Left forelimb (tissue), 1 donor: ENCODE measurements around the gene STPG3.

Experiments used
- DNase-seq: peaks from one replicate; pipeline ENCODE4 v3.0.0-alpha.2; 2018; ENCODE audit warnings: low spot score

STPG3 gene

DNA sequence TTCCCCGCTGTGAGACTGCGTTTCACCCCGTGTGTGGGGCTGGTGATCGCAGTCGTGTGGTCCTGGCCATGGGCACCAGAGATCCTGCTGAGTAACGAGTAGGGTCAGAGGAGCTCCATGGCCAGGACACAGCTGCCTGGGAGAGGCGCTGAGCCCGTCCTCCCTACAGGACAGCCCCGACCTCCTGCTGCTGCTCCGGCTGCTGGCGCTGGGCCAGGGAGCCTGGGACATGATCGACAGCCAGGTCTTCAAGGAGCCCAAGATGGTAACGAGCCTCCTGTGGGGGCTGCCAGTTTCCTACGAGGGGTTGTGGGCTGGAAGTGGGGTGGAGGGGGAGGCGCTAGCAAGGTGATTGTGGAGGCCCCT is 15.1 kb downstream of the STPG3 start:
- peak; percentile 63 for DNase-seq

DNA sequence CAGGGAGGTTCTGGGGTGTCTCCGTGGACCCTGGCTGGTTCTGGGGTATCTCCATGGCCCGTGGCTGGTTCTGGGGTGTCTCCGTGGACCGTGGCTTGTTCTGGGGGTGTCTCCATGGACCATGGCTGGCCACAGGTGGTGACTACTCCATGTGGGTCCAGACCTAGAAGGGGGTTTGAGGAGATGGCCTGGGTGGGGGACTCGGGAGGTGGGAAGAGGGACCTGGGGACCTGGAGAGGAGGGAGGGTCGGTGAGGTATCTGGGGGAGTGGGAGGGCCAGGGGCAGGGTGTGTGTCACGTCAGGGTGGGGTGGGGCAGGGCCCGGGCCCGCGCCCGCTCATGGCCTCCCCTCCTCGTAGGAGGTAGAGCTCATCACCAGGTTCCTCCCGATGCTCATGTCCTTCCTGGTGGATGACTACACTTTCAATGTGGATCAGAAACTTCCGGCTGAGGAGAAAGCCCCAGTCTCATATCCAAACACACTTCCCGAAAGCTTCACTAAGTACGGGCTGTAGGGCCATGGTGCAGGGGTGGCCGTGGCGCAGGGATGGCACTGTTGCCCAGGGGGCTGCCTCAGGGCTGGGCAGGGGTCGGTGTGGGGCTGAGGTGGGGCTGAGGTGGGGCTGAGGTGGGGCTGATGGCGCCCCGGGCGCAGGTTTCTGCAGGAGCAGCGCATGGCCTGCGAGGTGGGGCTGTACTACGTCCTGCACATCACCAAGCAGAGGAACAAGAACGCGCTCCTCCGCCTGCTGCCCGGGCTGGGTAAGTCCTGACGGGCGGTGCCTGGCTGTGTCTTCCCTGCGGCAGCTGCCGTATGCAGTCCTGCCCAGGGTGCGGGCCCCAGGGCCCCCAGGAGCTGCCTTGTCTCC is 15.7 kb downstream of the STPG3 start:
- DNase-seq = peak; percentile 63

DNA sequence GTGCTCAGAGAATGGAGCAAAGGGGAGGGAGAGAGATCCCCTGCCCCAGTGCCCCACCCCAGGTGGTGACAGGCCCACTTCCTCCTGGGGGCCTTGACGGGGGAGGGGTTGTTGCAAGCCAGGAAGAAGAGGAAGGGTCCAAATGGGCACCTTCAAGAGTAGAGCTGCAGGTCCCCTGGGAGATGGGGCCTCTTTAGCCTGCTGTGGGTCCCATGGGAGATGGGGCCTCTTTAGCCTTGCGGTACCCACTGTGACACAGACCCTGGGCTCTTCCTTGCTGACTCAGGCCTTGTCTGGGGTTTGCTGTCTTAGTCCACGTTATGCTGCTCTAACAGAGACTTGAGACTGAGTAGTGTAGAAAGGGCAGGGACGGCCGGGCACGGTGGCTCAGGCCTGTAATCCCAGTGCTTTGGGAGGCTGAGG is 16.9 kb downstream of the STPG3 start:
- no peak for DNase-seq

DNA sequence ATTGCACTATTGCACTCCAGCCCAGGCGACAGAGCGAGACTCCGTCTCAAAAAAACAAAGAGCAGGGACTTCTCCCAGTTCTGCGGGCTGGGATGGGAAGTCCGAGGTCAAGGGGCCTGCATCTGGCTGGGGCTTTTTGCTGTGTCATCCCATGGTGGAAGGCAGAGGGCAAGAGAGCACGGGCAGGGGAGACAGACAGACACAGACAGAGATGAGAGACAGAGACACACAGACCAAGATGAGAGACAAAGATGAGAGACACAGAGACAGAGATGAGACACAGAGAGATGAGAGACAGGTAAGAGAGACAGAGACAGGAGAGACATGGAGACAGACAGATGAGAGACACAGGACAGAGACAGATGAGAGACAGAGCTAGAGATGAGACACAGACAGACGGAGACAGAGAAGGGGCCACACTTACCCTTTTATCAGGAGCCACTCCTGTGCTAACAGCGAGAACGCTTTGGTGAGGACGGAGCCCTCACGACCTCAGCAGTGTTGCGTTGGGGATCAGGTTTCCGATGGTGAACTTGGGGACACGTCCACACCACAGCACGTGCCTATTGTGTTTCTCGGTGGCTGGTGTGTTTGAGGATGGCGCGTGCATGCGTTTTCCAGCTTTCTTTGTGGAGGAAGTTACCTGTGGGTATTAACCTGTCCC is 17.6 kb downstream of the STPG3 start:
- DNase-seq = no peak

DNA sequence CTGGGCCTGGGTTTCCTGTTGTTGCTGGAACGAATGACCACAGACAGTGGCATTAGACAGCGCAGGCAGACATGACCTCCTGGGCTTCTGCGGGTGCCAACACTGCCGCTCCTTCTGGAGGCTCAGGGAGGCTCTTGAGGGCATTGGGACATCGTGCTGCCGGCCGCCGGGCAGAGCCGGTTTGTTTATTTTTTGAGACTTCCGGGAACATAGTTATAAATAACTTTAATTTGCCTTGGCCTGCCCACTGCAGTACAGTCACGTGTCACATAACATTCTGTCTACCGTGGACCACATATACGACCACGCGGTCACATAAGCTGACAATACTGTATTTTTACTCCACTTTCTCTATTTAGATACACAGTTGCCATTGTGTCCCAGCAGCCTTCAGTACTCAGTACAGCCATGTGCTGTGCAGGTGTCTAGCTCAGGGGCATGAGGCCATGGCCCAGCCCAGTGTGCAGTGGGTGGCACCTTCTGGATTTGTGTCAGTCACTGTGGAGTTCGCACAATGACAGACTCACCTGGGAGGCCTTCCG is 18.2 kb downstream of the STPG3 start:
- no peak for DNase-seq

DNA sequence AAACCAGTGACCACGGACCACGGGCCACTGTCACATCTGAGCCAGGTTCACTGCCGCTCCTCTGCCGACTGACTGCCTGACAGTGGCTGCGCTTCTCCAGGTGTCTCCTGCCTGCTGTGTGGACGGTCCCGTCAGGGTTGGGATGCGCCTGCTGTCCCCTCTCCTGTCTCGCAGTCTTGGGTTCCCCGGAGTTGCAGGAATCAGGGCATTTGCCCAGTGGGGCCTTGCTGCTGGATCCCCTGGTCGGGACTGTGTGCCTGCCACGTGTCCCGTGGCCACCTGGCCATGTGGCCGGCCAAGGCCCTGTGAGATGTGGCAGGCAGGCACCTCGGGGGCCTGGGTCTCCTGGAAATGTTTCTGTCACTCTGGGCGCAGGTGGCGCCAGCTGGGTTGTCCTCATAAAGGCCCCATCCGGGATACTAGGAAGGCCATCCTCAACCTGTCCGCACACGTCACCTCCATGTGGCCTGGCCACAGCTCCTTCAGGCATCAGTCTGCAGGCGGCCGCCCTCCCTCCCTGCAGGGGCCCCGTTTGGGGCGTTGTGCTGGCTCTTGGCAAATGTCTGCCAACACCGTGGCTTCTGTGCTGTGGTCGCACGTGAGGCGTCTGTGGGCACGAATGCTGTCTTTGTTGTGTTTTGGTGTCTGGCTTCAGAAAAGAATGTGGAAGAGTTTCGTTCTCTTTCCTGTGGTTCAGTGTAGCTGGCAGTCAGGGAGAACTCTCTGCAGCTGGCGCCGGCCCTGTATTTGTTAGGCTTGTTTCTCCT is 20.0 kb downstream of the STPG3 start:
- no peak for DNase-seq

DNA sequence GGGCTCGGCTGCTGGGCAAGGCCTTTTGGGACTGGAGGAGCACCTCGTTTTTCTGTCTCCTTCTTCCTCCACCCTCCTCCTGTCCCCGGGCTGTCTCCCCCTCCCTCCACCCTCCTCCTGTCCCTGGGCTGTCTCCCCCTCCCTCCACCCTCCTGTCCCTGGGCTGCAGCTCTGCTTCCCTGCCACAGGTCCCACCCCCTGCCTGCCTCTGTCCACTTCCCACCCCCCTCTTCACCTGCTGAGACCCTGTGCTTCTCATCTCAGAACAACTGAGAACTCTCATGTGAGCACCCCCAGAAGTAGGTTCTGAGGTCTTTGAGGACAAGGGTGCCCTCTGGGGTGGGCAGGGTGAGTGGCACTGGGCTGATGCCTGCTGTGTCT is 20.6 kb downstream of the STPG3 start:
- no peak for DNase-seq

DNA sequence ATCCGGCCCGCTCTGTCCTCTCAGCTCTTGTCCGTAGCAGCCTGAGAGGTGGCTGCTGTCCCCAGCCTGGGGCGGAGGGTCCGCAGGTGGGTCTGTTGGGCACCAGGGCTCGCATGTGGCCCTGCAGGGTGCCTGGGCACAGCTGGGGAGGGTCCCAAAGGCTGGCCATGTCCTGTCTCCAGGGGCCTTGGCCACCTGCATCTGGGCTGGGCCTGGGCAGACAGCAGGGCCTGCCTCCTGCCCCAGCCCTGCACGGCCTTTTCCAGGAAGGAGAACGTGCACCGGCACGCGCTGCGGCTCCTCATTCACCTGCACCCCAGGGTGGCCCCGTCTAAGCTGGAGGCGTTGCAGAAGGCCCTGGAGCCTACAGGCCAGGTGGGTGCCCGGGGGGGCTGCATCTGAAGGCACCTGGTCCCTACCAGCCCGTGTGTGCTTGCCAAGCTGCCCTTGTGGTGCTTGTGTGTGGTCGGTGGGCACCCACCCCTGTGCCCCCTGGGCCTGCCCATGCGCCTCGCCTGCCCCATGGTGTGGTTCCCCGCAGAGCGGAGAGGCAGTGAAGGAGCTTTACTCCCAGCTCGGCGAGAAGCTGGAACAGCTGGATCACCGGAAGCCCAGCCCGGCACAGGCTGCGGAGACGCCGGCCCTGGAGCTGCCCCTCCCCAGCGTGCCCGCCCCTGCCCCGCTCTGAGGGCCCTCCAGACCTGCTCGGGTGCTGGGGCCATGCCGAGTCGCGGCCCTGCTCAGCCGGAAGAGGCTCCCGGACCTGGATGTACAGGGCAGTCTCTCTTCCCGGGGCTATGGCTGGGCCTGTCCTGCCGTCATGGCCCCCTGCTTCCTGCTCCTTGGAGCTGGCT is 21.4 kb downstream of the STPG3 start:
- peak; percentile 62 for DNase-seq

DNA sequence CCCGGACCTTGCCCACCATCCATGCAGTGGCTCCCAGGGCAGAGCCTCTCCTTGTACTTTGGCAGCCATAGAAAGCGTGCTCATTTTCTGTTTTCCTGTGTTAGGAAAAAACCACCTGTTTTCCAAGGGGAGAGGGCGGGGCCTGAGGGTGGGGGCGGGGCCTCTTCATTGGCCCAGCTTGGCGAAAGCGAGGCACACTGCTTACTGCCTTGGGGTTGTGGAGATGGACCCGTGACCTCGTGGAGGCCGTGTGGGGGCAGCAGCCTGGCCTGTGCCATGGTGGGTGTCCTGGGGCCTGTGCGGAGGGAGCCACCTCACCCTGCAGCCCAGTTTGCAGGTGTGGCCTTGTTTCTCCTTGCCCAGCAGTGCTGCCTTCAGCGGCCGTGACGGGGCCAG is 22.0 kb downstream of the STPG3 start:
- DNase-seq = no peak

DNA sequence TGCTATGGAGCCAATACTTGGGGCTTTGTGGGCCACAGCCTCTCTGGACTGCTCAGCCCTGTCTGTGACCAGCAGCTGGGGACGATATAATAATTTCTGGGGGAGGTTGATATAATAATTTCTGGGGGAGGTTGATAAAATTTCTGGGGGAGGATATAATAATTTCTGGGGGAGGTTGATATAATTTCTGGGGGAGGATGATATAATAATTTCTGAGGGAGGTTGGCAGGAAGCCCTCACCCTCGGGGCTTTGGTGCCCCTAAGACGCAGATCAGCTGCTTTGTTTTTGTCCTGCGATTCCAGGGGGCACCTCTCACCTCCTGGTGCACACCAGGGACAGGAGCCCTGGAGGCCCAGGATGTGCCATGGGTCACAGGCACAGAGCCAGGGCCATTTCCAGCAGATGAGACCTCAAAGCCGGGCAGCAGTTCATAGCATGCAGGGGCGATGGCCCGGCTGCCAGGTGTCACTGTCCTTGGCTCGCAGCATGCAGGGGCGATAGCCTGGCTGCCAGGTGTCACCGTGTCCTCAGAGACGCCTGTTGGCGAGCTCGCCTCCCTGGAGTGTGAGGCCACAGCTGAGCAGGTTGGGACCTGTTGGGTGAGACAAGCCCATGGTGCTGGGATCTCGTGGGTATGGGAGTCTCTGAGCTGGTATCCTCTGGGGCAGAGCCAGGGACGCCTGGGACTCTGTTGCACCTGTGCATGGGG is 22.7 kb downstream of the STPG3 start:
- DNase-seq = no peak

DNA sequence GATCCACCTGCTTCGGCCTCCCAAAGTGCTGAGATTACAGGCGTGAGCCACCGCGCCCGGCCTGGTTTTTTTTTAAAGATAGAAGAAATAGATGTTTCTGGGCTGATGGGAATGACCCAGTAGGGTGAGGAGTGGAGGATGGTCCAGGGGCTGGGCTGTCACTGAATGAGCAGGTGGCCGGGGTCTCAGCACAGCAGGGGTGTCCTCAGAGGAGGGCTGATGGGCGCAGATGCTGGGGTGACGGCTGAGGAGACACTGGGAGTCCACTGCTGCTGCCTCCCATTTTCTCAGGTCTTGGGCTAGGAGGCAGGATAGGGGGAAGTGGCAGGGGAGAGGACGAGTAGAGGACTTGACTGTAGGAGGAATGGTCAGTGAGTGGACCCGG is 24.1 kb downstream of the STPG3 start:
- DNase-seq = no peak

DNA sequence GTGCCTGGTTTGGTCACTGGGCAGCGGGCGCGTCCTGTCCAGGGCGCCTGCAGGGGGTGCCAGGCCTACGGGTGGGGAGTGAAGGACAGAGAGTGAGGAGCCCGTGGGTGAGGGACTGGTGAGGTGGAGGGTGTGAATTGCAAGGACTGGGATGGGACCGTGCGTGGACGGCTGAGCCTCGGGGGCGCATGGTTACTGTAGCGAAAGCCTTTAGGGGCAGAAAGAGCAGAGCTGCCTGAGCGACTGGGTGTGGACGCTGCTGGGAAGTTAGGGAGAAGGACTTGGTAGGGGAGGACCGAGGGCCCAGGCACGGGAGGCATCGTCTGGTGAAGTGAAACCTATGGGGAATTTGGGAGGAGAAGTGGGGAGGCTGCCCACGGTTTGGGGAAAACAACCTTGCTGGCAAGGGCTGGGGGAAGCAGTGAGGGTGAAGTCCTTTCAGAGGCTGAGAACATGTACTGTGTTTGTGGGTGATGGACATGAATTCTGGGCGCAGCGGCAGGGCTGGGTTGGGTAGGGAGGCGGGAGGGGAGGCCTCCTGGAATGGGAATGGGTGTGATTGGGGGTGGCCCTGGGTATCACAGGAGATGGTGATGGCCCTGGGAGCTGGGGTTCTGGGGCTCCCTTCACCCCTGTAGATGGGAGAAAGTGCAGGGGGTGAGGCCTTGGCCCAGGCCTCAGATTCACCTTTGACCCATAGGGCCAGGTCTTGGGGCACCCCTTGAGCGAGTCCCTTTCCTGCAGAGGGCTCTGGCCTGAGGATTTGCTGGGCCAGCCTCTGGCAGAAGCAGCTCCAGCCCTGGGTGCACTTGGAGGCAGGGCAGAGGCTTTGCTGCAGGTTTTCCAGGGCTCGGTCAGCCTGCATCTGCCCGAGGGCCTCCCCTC is 24.7 kb downstream of the STPG3 start:
- peak; percentile 69 for DNase-seq

DNA sequence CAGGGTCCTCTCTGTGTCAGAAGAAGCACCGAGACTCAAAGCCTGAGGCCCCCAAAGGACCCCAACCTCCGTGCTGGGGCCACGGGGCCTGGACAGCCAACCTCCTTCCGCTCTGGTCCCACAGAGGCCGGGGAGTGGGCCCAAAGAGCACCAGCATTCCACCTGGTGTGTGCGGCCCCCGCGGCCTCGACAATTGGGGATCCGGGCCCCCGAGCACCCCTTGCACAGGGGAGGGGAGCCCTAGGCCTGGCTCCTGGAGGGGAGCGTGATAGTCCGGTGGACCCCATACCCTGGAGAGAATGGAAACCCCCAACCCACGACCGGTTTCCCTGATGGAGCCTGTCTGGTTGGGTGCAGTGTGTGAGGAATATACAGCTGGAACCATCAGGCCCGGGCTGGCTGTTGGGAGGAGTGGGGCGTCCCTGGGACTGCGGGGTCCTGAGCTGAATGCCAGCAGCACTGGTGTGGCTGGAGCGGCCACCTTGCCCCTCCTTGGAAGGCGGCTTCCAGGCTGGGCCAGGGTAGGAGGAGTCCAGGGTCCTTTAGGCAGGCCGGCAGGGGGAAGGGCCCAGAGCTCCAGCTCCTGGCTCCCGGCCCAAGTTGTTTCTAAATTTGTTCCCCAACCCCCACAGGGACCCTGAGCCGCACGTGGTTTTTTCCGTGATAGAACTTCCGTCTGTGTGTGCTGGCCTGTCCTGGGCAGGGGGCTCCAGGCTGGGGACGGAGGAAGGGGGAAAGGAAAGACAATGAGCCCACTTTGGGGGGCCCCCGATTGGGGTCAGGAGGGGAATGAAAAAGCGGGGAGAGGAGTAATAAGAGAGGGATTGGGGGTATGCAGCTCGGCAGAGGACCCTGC is 25.6 kb downstream of the STPG3 start:
- DNase-seq = peak; percentile 85

DNA sequence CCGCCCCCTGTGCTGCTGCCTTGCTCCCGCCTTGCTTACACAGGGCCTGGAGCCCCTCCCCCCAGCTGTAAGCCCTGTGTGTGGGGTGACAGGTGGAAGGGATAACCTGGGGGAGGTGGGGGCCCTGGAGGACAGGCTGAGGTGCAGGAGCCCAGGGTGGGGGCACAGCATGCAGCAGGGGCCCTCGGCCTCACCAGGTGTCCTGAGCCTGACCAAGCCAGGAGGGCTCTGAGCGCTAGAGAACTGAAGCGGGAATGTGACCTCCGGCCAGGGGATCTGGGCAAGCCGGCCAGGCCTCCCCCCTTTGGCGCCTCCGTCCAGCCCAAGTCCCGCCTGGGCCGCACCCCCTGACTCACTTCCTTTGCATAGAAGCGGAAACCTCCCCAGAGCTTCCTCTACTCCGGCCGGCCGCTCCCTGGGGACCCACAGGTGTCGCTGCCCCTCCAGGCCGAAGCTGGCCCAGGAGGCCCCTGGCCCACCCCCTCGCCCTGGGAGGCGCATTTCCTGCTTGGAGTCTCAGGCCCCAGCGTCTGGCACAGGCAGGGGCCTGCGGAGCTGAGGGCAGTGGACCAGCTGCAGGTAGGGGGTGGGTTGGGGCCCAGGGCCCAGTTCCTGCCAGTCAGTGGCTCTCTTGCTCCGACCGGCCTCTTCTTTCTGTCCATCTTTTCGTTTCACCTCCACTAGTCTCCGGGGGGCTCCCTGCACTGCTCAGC is 26.4 kb downstream of the STPG3 start, which contains the start of gene TOR4A:
Gene TOR4A (plus strand): TSS at position 398 of the 713 bp plus-strand sequence. CDS start 964 bp downstream, outside the sequence.
- peak; percentile 76 for DNase-seq

DNA sequence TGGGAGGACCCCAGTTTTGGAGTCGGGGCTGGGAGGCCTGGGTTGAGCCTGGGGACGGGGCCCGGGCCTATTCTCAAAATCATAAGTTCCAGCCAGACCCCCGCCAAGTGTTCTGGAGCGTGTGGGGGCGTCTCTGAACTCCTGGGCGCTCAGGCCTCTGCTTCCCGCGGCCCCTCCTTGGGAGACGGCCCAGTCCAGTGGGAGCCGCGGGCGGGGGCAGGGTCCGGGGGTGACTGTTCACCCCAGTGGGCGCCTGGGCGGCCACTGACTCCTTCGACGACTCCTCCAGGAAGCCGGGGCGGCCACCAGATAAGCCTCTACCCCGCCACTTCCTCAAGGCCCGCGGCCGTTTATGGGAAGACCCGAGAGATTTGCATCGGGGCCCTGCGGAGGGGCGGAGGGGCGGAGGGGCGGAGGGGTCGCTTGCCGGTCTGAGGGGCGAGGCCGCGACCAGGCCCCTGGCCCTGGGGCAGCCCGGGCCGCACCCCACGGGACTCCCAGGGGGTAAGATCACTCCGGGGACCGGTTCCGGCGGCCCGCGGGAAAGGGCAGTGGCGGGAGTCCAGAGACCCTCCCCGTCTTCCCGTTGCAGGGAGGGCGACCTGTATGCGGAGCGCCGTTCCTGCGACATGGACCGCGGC is 27.1 kb downstream of the STPG3 start:
- peak; percentile 66 for DNase-seq

DNA sequence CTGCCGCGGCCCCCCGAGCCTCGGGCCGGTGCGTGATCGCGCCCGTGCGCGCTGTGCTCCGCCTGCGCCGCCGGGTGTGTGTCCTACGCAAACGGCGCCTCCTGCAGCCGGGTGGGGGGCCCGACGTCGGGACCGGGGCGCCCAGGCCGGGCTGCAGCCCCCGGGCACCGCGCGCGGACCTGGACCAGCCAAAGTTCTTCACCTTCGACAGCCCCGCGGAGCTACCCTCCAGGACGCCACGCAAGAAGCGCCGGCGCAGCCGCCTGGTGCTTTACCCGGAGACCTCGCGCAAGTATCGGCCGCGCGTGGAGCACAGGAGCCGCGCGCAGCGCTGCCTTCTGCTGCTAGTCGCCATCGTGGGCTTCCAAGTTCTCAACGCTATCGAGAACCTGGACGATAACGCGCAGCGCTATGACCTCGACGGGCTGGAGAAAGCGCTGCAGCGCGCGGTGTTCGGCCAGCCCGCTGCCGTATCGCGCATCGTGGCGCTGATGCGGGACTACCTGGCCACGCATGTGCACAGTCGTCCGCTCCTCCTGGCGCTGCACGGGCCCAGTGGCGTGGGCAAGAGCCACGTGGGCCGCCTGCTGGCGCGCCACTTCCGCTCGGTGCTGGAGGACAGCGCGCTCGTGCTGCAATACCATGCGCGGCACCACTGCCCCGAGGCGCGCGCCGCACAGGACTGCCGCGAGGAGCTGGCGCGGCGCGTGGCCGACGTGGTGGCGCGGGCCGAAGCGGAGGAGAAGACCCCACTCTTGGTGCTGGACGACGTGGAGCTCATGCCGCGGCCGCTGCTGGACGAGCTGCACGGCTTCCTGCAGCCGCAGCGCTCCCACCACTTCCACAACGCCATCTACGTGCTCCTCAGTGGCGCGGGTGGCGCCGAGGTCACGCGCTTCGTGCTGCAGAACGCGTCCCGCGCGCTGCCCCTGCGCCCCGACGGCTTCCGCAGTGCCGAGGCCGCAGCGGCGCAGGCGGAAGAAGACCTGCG is 27.9 kb downstream of the STPG3 start:
- no peak for DNase-seq
